CD4-positive, alpha-beta T cell (primary cell): ENCODE measurements around the gene YRDC. TPM values are rescaled to one million over a fixed set of nuclear protein-coding genes. Genes with fewer than 3 reads are reported as not detected.

ENCODE experiments used
- ATAC-seq: fragments of 200-7000 bp; cut with Tn5 transposase; one replicate; pipeline ENCODE4 v1.10.0; 2022; ENCODE audit warnings: mild to moderate bottlenecking; ENCODE audit not compliant: poor library complexity
- CTCF ChIA-PET: fragments of 350-600 bp; sonication (Branson Sonifier 250); formaldehyde crosslinking; loops from one replicate; lab custom pipeline; 2021; ENCODE audit warnings: antibody characterized with exemption, inconsistent platforms; lab: Charles Lee
- POLR2A ChIA-PET: fragments of 350-600 bp; sonication (Branson Sonifier 250); formaldehyde crosslinking; loops from one replicate; lab custom pipeline; 2021; ENCODE audit warnings: antibody characterized with exemption, inconsistent platforms; lab: Charles Lee
- DNase-seq, 14 experiments: peaks; one replicate each; pipeline ENCODE4 v3.0.0-alpha.2; 2013 to 2020; ENCODE audit warnings: mixed read lengths in 2 of 14
- H3K27ac ChIP-seq, 2 donors: one replicate each; pipeline versions ENCODE4 v1.5.1 to v1.7.0; 2013; ENCODE audit warnings: low read length in 2 of 2, low read depth in 1 of 2, mild to moderate bottlenecking in 1 of 2
- H3K27me3 ChIP-seq, 2 experiments: 1 replicate in 1 of 2; 2 replicates in 1 of 2; pipeline versions ENCODE4 v1.6.1 to v1.7.0; 2013; ENCODE audit warnings: low read length in 2 of 2, control low read depth in 1 of 2, mild to moderate bottlenecking in 1 of 2, moderate library complexity in 1 of 2; ENCODE audit not compliant: insufficient read depth in 2 of 2, control insufficient read depth in 1 of 2
- H3K36me3 ChIP-seq: one replicate; pipeline ENCODE4 v1.6.1; 2013; ENCODE audit warnings: low read length, control low read depth; ENCODE audit not compliant: insufficient read depth
- H3K4me1 ChIP-seq: one replicate; pipeline ENCODE4 v1.6.1; 2013; ENCODE audit warnings: low read length, control low read depth; ENCODE audit not compliant: insufficient read depth
- H3K4me3 ChIP-seq: one replicate; pipeline ENCODE4 v1.5.1; 2013; ENCODE audit warnings: mild to moderate bottlenecking, low read length, moderate library complexity
- H3K9me3 ChIP-seq, 2 experiments: 1 replicate in 1 of 2; 2 replicates in 1 of 2; pipeline versions ENCODE4 v1.6.1 to v1.7.0; 2013; ENCODE audit warnings: low read length in 2 of 2, mild to moderate bottlenecking in 2 of 2, control low read depth in 1 of 2, moderate library complexity in 1 of 2; ENCODE audit not compliant: control insufficient read depth in 1 of 2, insufficient read depth in 1 of 2
- H3K27ac Mint-ChIP-seq: one replicate; pipeline ENCODE4 v1.8.0; 2020; ENCODE audit warnings: mixed read lengths
- H3K27me3 Mint-ChIP-seq: one replicate; pipeline ENCODE4 v1.8.0; 2021; ENCODE audit warnings: mixed read lengths
- H3K36me3 Mint-ChIP-seq: one replicate; pipeline ENCODE4 v1.8.0; 2021; ENCODE audit warnings: low read depth, mixed read lengths
- H3K4me1 Mint-ChIP-seq: one replicate; pipeline ENCODE4 v1.8.0; 2021; ENCODE audit warnings: low read depth, mixed read lengths
- H3K4me3 Mint-ChIP-seq: one replicate; pipeline ENCODE4 v1.8.0; 2020; ENCODE audit warnings: mild to moderate bottlenecking, mixed read lengths
- H3K9me3 Mint-ChIP-seq: one replicate; pipeline ENCODE4 v1.8.0; 2020; ENCODE audit warnings: mixed read lengths
- intact Hi-C, 2 experiments: fragments of 100-400 bp; cut with DNase I in 1 of 2; cut with micrococcal nuclease in 1 of 2; formaldehyde crosslinking; loops; one replicate each; pipeline versions ENCODE4 v1.15.1 to v1.9.0; 2023 to 2025; cut with DNase I, micrococcal nuclease
- total RNA-seq, 174 experiments: library from RNA in 2 of 174; stranded (reverse) in 2 of 174; gene quantifications; one replicate each; pipeline ENCODE4 v1.2.3 and lab custom pipeline; 2021 to 2026
- TF ChIP-seq, protein P1 (sequence below): fragments of 200-600 bp; IDR thresholded peaks from one replicate; pipeline ENCODE4 v1.8.0; 2022; ENCODE audit warnings: antibody characterized with exemption, mild to moderate bottlenecking

The YRDC gene
- total RNA-seq, 2 experiments from 2014 or later = 31.1 to 31.2 TPM

DNA sequence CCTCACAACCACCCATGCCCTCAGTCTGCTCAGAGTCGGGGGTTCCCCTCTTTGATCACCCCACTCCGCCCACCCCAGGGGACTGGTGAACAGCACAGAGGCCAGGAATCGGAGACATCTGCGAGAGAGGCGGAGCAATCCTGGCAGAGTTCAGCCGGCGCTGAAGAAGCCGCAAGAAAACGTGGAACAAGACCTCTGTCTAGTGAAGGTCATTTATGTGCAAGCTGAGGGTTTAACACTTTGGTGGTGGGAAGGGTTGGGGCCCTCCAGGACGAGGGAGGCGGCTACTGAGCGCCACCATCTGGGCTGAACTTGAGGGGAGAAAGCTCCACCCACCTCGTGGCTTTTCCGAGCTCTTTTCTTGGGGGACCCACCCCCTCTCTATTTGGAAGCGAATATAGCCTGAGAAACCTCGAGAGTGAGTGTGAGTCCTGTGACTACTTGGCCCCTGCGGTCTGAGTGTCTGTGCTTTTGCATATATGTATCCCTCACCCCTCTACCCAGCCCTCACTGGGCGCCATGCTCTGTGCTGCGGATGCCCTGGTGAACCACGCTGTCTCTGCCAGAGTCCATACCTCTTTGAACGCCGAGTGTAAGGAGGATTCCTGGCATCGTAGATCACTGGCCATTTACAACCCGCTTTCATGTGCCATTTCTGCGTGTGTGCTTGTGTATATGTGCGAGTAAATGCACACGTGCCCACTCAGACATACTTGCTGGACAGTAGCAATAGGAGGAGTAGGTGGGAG lies 41.9 kb downstream of the YRDC start:
- DNase-seq (no peak), ATAC-seq (no peak)
- TF ChIP-seq, protein P1, sequence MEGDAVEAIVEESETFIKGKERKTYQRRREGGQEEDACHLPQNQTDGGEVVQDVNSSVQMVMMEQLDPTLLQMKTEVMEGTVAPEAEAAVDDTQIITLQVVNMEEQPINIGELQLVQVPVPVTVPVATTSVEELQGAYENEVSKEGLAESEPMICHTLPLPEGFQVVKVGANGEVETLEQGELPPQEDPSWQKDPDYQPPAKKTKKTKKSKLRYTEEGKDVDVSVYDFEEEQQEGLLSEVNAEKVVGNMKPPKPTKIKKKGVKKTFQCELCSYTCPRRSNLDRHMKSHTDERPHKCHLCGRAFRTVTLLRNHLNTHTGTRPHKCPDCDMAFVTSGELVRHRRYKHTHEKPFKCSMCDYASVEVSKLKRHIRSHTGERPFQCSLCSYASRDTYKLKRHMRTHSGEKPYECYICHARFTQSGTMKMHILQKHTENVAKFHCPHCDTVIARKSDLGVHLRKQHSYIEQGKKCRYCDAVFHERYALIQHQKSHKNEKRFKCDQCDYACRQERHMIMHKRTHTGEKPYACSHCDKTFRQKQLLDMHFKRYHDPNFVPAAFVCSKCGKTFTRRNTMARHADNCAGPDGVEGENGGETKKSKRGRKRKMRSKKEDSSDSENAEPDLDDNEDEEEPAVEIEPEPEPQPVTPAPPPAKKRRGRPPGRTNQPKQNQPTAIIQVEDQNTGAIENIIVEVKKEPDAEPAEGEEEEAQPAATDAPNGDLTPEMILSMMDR = no peak
- Histone ChIP-seq H3K9me3 (peaks cover 0 to 35% of the 10 kb centered on the region in 2 experiments), H3K27ac (no peak overlapping the region), H3K4me3 (no peak overlapping the region), H3K27me3 (peaks cover 66 to 76% of the 10 kb centered on the region in 2 experiments), H3K4me1 (peaks cover 13% of the 10 kb centered on the region), H3K36me3 (no peaks in the 10 kb centered on the region)
- intact Hi-C loops = no loop called here
- Mint-ChIP-seq H3K4me1 (peaks cover 4% of the 10 kb centered on the region), H3K9me3 (no peaks in the 10 kb centered on the region), H3K36me3 (no peaks in the 10 kb centered on the region), H3K27me3 (peaks cover 89% of the 10 kb centered on the region), H3K27ac (no peak overlapping the region), H3K4me3 (no peak overlapping the region)
- POLR2A ChIA-PET = no interaction called here
- CTCF ChIA-PET = no interaction called here

DNA sequence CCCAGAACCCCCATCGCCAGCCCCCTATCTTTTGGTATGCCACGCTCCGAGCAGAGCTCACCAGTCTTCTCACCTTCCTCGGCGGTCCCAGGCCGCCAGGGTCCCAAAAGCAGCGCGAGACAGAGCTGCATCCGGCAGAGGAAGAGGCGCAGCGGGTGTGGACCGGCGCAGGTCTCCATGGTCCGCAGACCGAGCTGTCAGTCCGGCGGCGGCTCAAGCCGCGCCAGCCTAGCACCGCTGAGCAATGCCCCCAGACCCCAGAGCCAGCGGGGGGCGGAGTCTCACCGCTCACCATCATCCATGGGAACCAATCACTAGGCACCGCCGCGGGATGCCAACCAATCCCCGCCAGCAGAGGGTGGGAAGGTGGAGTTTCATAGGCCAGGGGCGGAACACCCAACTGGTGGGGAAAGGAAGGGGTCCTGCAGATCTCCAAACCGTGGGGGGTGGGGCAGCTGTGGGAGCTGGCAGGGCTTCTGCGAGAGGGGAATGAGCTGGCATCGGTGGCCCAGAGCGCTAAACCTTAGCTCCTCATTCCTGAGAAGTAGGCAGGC lies 43.0 kb downstream of the YRDC start, which contains the start of gene EPHA10:
EPHA10 (minus strand) TSS at position 233 of the 554 bp plus-strand sequence; CDS start at position 179, 54 bp downstream.
- H3K27me3 Mint-ChIP-seq = peaks cover 80% of the 10 kb centered on the region
- CTCF ChIA-PET = no interaction called here
- intact Hi-C loops = no loop called here
- DNase-seq (no peak), ATAC-seq (no peak)
- no peaks in the 10 kb centered on the region for H3K36me3 Mint-ChIP-seq
- H3K4me1 ChIP-seq = peaks cover 13% of the 10 kb centered on the region
- no peaks in the 10 kb centered on the region for H3K36me3 ChIP-seq
- no peak within 1 kb of the TSS for H3K27ac ChIP-seq
- H3K4me1 Mint-ChIP-seq = peaks cover 4% of the 10 kb centered on the region
- no peaks in the 10 kb centered on the region for H3K9me3 Mint-ChIP-seq
- no peak within 1 kb of the TSS for H3K27ac Mint-ChIP-seq
- TF ChIP-seq, protein P1 = no peak
- no peak within 1 kb of the TSS for H3K4me3 Mint-ChIP-seq
- peaks cover 0 to 35% of the 10 kb centered on the region in 2 experiments for H3K9me3 ChIP-seq
- H3K4me3 ChIP-seq = no peak within 1 kb of the TSS
- peaks cover 66 to 77% of the 10 kb centered on the region in 2 experiments for H3K27me3 ChIP-seq
- POLR2A ChIA-PET = no interaction called here

DNA sequence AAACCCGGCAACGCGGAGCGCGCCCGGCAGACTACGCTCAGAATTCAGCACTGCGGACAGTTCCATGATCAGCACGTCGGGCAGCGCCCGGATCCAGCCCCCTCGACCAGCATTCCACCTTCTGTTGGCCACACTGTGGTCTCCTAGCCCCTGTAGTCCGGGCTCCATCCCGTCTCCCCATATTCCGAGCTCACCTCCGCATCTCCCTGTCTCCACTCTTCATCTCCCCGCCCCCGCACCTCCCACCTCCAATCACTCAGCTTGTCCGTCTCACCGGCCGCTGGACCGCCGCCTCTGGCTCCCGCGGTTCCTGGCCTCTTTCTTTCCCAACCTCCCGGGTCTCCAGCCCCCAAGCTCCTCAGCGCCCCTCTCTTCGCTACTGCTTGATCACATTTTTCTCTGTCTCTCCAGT lies 43.6 kb downstream of the YRDC start:
- ATAC-seq (no peak), DNase-seq (peak in 7 of 14 experiments; percentile 4 to 46 (median 19))
- H3K27ac ChIP-seq = no peak overlapping the region
- no peak overlapping the region for H3K4me3 ChIP-seq
- H3K9me3 ChIP-seq = peaks cover 0 to 35% of the 10 kb centered on the region in 2 experiments
- peaks cover 13% of the 10 kb centered on the region for H3K4me1 ChIP-seq
- TF ChIP-seq, protein P1 = no peak
- no peaks in the 10 kb centered on the region for H3K36me3 ChIP-seq
- Mint-ChIP-seq H3K27me3 (peaks cover 75% of the 10 kb centered on the region), H3K4me3 (no peak overlapping the region), H3K36me3 (no peaks in the 10 kb centered on the region), H3K9me3 (no peaks in the 10 kb centered on the region), H3K27ac (no peak overlapping the region), H3K4me1 (peaks cover 4% of the 10 kb centered on the region)
- peaks cover 64 to 79% of the 10 kb centered on the region in 2 experiments for H3K27me3 ChIP-seq
- intact Hi-C loops = no loop called here
- ChIA-PET POLR2A (no interaction called here), CTCF (no interaction called here)
